HG02840 (cell line): Measurements from ENCODE around the gene NRL.
"Not testable (repeated sequence)": the region's sequence is repeated elsewhere in the genome, so short reads cannot be mapped to it uniquely, and the experiment has no call there.

ENCODE experiments used
- ATAC-seq: cut with Tn5 transposase; IDR thresholded peaks from one replicate; pipeline ENCODE4 v1.9.1; 2021; ENCODE audit warnings: mild to moderate bottlenecking, moderate library complexity, moderate number of reproducible peaks; ENCODE audit not compliant: unreplicated experiment, low FRiP score

NRL gene

GRCh38 chr14:24055971-24056799 is 58.6 kb downstream of the NRL start:
- ATAC-seq, result no peak

GRCh38 chr14:24054646-24055045 is 60.1 kb downstream of the NRL start:
- no peak for ATAC-seq

- ATAC-seq, result no peak
These were observed 60.5 kb downstream of the NRL start for GRCh38 chr14:24054324-24054641.

- ATAC-seq, result no peak
These were observed 61.0 kb downstream of the NRL start for GRCh38 chr14:24053548-24054323.

- ATAC-seq, result no peak
These were observed 61.8 kb downstream of the NRL start for GRCh38 chr14:24052656-24053547.

- peak; percentile 49 for ATAC-seq
These were observed 62.7 kb downstream of the NRL start, which contains the start of gene CARMIL3 for GRCh38 chr14:24051789-24052655. Gene CARMIL3 (plus strand): TSS chr14:24052009. CDS start chr14:24052154, 145 bp downstream.

- peak; percentile 13 for ATAC-seq
These were observed 63.5 kb downstream of the NRL start for GRCh38 chr14:24051176-24051788.

GRCh38 chr14:24050753-24051152 is 64.0 kb downstream of the NRL start:
- not testable (repeated sequence) for ATAC-seq

- not testable (repeated sequence) for ATAC-seq
These were observed 65.7 kb downstream of the NRL start for GRCh38 chr14:24049002-24049401.

GRCh38 chr14:24042746-24043145 is 72.0 kb downstream of the NRL start:
- no peak for ATAC-seq

GRCh38 chr14:24040692-24041091 is 74.1 kb downstream of the NRL start:
- ATAC-seq, result no peak

GRCh38 chr14:24038686-24039085 is 76.1 kb downstream of the NRL start:
- no peak for ATAC-seq

GRCh38 chr14:24037658-24038037 is 77.1 kb downstream of the NRL start:
- no peak for ATAC-seq

GRCh38 chr14:24036963-24037657 is 77.6 kb downstream of the NRL start:
- ATAC-seq, result not testable (repeated sequence)

- ATAC-seq, result no peak
These were observed 78.4 kb downstream of the NRL start for GRCh38 chr14:24036169-24036962.

- ATAC-seq, result not testable (repeated sequence)
These were observed 79.0 kb downstream of the NRL start for GRCh38 chr14:24035769-24036168.

GRCh38 chr14:24032727-24033418 is 81.9 kb downstream of the NRL start:
- ATAC-seq, result no peak
